Measurements from ENCODE around the gene GNB4. TPM values are rescaled to one million over a fixed set of nuclear protein-coding genes. Genes with fewer than 3 reads are reported as not detected.

The GNB4 gene
- total and polyA plus RNA-seq, 2 donors (not counting 1 experiment from before 2014, with no cell fraction given) = 7.6 to 24.6 TPM

GRCh38 chr3:179449636-179450035, 1.6 kb downstream of the GNB4 start:
- H3K4me1 ChIP-seq (ENCODE audit: control insufficient read depth in 2 of 2, insufficient read depth in 2 of 2, low read length in 2 of 2) = peaks cover 16 to 19% of the 10 kb centered on the region in 2 donors
- peaks cover 25% of the 10 kb centered on the region for H4K20me1 ChIP-seq (ENCODE audit: control insufficient read depth, insufficient read depth, low read length, poor library complexity, severe bottlenecking)
- H3K36me3 ChIP-seq (replicated peaks in 1 of 2; ENCODE audit: control extremely low read depth in 1 of 2, control insufficient read depth in 1 of 2, extremely low read depth in 1 of 2, insufficient read depth in 2 of 2, low read length in 1 of 2) = peaks cover 0 to 5% of the 10 kb centered on the region in 2 experiments
- intact Hi-C loops (cut with micrococcal nuclease) = loop anchor here (2.0 to 5.0 kb wide), 6 partner anchors 17 to 1153 kb away; partner anchors contain the start of genes MFN1, MRPL47, NDUFB5 and PIK3CA
- ChIA-PET POLR2A (interaction anchor here (0.7 kb wide), 1 partner anchor 17 kb away, joined by 3 read pairs; no protein-coding TSS in a partner anchor), CTCF (interaction anchor here (0.6 kb wide), 1 partner anchor 125 kb away, joined by 3 read pairs; no protein-coding TSS in a partner anchor)
- no peaks in the 10 kb centered on the region for H3K27me3 ChIP-seq (replicated peaks in 1 of 4; ENCODE audit: control extremely low read depth in 1 of 4, control insufficient read depth in 3 of 4, insufficient read depth in 4 of 4, low read length in 3 of 4)
- H3K4me2 ChIP-seq (replicated peaks; ENCODE audit: low read depth, low read length, poor library complexity, severe bottlenecking) = peak overlapping the region; percentile 91
- no CpG with 5 or more reads among the region's 2 CpGs for WGBS (ENCODE audit: insufficient coverage)
- ATAC-seq (ENCODE audit: low read depth) (no peak), DNase-seq (no peak)
- H3K9me3 ChIP-seq (ENCODE audit: control extremely low read depth in 1 of 3, control insufficient read depth in 2 of 3, insufficient read depth in 1 of 3, low read length in 2 of 3) = no peaks in the 10 kb centered on the region
- Mint-ChIP-seq H3K27ac (no peak overlapping the region), H3K9me3 (ENCODE audit: insufficient read depth) (no peaks in the 10 kb centered on the region), H3K4me1 (peaks cover 45% of the 10 kb centered on the region), H3K27me3 (no peaks in the 10 kb centered on the region), H3K4me3 (peak overlapping the region; percentile 97)
- H3K27ac ChIP-seq (ENCODE audit: low read length in 2 of 2) = peak overlapping the region in 1 of 2 donors; percentile 75
- H3K9ac ChIP-seq (ENCODE audit: low read length) = peak overlapping the region; percentile 81
- peaks cover 62% of the 10 kb centered on the region for H3K79me2 ChIP-seq (ENCODE audit: control insufficient read depth, insufficient read depth, low read length)
- peak overlapping the region in 4 of 5 experiments; percentile 70 to 92 (median 81) for H3K4me3 ChIP-seq (ENCODE audit: control extremely low read depth in 1 of 5, extremely low read depth in 1 of 5, insufficient read depth in 1 of 5, low read depth in 2 of 5, low read length in 4 of 5)
- no peak for TF ChIP-seq CTCF (IDR thresholded peaks at IDR 0.05)
- TF ChIP-seq EZH2 (IDR thresholded peaks at IDR 0.05; ENCODE audit: borderline replicate concordance, insufficient read depth, low read depth, low read length, poor library complexity, severe bottlenecking) = no peak
- H2AFZ ChIP-seq (ENCODE audit: insufficient read depth, low read depth, low read length, poor library complexity, severe bottlenecking) = peak overlapping the region; percentile 72

- no peak for ATAC-seq (ENCODE audit: low read depth)
- DNase-seq = no peak
- Histone ChIP-seq H3K27ac (ENCODE audit: low read length in 2 of 2) (no peak overlapping the region), H3K9me3 (ENCODE audit: control extremely low read depth in 1 of 3, control insufficient read depth in 2 of 3, insufficient read depth in 1 of 3, low read length in 2 of 3) (no peaks in the 10 kb centered on the region), H3K27me3 (replicated peaks in 1 of 4; ENCODE audit: control extremely low read depth in 1 of 4, control insufficient read depth in 3 of 4, insufficient read depth in 4 of 4, low read length in 3 of 4) (no peaks in the 10 kb centered on the region), H3K4me3 (ENCODE audit: control extremely low read depth in 1 of 5, extremely low read depth in 1 of 5, insufficient read depth in 1 of 5, low read depth in 2 of 5, low read length in 4 of 5) (no peak overlapping the region), H3K4me2 (replicated peaks; ENCODE audit: low read depth, low read length, poor library complexity, severe bottlenecking) (no peak overlapping the region), H3K9ac (ENCODE audit: low read length) (no peak overlapping the region), H3K4me1 (ENCODE audit: control insufficient read depth in 2 of 2, insufficient read depth in 2 of 2, low read length in 2 of 2) (peaks cover 16 to 19% of the 10 kb centered on the region in 2 donors), H2AFZ (ENCODE audit: insufficient read depth, low read depth, low read length, poor library complexity, severe bottlenecking) (no peak overlapping the region), H4K20me1 (ENCODE audit: control insufficient read depth, insufficient read depth, low read length, poor library complexity, severe bottlenecking) (peaks cover 35% of the 10 kb centered on the region), H3K36me3 (replicated peaks in 1 of 2; ENCODE audit: control extremely low read depth in 1 of 2, control insufficient read depth in 1 of 2, extremely low read depth in 1 of 2, insufficient read depth in 2 of 2, low read length in 1 of 2) (peaks cover 0 to 5% of the 10 kb centered on the region in 2 experiments), H3K79me2 (ENCODE audit: control insufficient read depth, insufficient read depth, low read length) (peaks cover 85% of the 10 kb centered on the region)
- no peaks in the 10 kb centered on the region for H3K27me3 Mint-ChIP-seq
- intact Hi-C loops (cut with micrococcal nuclease) = no loop called here
- POLR2A ChIA-PET = no interaction called here
- H3K4me3 Mint-ChIP-seq = no peak overlapping the region
- H3K27ac Mint-ChIP-seq = no peak overlapping the region
- peaks cover 40% of the 10 kb centered on the region for H3K4me1 Mint-ChIP-seq
- no peaks in the 10 kb centered on the region for H3K9me3 Mint-ChIP-seq (ENCODE audit: insufficient read depth)
- WGBS (ENCODE audit: insufficient coverage) = 100% methylated on average over 5 of the region's 6 CpGs
- TF ChIP-seq EZH2 (IDR thresholded peaks at IDR 0.05; ENCODE audit: borderline replicate concordance, insufficient read depth, low read depth, low read length, poor library complexity, severe bottlenecking) = no peak
- no peak for TF ChIP-seq CTCF (IDR thresholded peaks at IDR 0.05)
- CTCF ChIA-PET = interaction anchor here (0.7 to 1.3 kb wide), 5 partner anchors 15 to 115 kb away, joined by 3 to 7 read pairs (median 3); partner anchors contain the start of gene ACTL6A
Measured at GRCh38 chr3:179447251-179447650, 4.0 kb downstream of the GNB4 start.

All from B cell (primary cell).